Measurements from ENCODE around the gene ZC3H10.

The ZC3H10 gene

DNA sequence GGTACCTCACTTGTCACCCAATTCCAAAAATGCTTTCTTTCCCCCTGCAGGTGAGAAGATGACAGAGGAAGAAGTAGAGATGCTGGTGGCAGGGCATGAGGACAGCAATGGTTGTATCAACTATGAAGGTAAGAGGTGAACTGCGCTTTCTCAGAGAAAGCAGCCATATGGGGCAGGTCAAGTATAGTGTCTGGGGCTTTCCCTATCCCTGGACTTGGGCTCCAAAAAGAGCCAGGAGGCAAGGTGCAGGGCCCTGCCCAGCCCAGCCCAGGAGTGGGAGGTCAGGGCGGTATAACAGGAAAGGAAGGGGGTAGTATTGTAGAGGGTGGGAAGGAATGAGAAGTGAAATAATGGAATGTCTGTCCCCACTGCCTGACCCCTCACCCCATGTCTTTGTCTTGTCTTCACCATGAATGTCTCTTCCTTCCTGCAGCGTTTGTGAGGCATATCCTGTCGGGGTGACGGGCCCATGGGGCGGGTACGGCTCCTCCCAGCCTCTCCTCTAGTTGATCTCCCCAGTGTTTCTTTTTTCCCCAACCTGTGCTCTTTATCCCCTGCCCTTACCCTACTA lies 42.2 kb downstream of the ZC3H10 start:
- DNase-seq, result no peak

GRCh38 chr12:56160894-56161689 lies 43.0 kb downstream of the ZC3H10 start:
- no peak for DNase-seq
- in situ Hi-C loops (cut with HindIII; ENCODE audit: low pct_ligation_motif_present, low pct_unique_long_range_greater_than_20kb, low sequenced_read_pairs), result no loop called here

More for the DNA sequence above, 42.2 kb downstream of the ZC3H10 start:
- in situ Hi-C loops (cut with HindIII; ENCODE audit: low pct_ligation_motif_present, low pct_unique_long_range_greater_than_20kb, low sequenced_read_pairs), result no loop called here

GRCh38 chr12:56161690-56162351 lies 43.8 kb downstream of the ZC3H10 start:
- in situ Hi-C loops (cut with HindIII; ENCODE audit: low pct_ligation_motif_present, low pct_unique_long_range_greater_than_20kb, low sequenced_read_pairs), result no loop called here
- DNase-seq, result no peak

- DNase-seq, result no peak
- in situ Hi-C loops (cut with HindIII; ENCODE audit: low pct_ligation_motif_present, low pct_unique_long_range_greater_than_20kb, low sequenced_read_pairs), result no loop called here
These were observed 44.6 kb downstream of the ZC3H10 start for GRCh38 chr12:56162468-56163290.

DNA sequence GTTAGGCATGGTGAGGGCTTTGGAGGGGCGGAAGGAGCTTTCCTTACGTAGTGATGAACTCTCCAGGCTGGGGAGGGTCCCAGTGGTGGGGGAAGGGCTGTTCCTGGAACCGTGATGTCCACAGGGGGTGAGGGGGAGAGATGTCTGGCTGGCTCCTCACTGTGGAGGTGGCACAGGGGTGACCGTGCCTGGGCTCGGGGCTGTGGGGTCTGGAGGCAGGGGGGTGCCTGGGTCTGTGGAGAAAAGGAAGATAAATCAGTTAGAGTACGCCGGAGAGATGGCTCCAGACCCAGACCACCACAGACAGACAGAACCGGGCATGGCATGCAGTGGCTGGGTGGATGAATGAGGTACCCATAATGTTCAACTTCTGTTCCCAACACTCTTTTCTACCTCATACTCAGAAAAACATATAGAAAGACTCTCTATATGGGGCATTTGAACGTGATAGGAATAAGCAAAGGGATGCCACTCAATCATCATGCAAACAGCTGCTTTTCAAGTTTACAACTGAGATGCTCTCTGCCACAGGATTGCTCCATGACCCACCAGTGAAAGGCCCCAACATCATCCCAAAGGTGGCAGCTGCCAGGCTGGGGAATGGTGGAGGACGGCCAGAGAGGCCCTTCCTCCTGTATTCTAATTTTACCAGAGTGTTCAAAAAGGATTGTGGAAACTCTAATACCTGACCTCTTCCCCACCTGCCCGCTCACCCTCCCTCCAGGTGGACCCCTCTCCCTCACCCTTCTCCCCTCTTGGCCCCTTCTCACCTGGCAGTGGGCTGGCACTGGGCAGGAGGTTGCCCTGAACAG lies 45.7 kb downstream of the ZC3H10 start:
- DNase-seq, result no peak
- in situ Hi-C loops (cut with HindIII; ENCODE audit: low pct_ligation_motif_present, low pct_unique_long_range_greater_than_20kb, low sequenced_read_pairs), result no loop called here

GRCh38 chr12:56164345-56164729 lies 46.3 kb downstream of the ZC3H10 start:
- in situ Hi-C loops (cut with HindIII; ENCODE audit: low pct_ligation_motif_present, low pct_unique_long_range_greater_than_20kb, low sequenced_read_pairs), result no loop called here
- DNase-seq, result no peak

DNA sequence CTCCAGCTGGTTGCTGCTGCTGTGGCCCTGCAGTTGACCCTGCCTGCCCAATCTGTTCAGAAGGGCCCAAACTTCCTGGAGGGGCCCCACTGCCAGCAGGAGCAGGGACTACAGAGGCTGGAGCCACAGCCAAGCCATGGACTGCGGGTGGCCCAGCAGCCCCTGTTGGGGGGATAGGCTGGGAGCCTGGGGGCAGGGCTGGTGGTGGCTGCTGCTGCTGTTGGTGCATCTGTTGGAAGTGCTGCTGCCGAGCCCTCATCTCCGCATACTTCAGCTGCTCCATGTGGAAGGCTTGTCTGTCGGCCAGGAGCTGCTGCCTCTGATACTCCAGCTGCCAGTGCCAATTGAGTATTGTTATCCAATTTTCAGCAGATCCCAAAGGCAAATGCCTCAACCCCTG lies 47.3 kb downstream of the ZC3H10 start:
- in situ Hi-C loops (cut with HindIII; ENCODE audit: low pct_ligation_motif_present, low pct_unique_long_range_greater_than_20kb, low sequenced_read_pairs), result no loop called here
- no peak for DNase-seq

GRCh38 chr12:56169229-56169759 lies 51.2 kb downstream of the ZC3H10 start:
- no peak for DNase-seq

DNA sequence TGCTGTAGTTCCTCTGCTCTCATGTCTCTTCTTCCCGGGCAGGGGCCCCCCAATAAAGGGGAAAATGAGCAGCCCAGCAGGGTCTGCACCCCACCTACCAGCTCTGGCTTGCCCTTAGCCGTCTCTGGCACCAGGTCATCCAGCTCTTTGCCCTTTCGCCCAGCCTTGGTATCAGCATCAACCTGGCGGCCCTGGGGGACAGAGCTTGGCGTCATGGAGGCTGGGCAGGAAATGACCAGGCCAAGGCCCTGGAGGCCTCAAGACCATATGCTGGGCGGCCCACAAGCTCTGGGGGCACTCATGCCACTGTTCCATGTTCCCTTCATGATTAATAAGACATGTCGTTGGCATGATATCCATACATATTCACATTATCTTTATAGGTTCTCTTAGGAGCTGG lies 54.8 kb downstream of the ZC3H10 start:
- in situ Hi-C loops (cut with HindIII; ENCODE audit: low pct_ligation_motif_present, low pct_unique_long_range_greater_than_20kb, low sequenced_read_pairs), result no loop called here
- DNase-seq, result no peak

More at GRCh38 chr12:56169229-56169759, 51.2 kb downstream of the ZC3H10 start:
- in situ Hi-C loops (cut with HindIII; ENCODE audit: low pct_ligation_motif_present, low pct_unique_long_range_greater_than_20kb, low sequenced_read_pairs), result no loop called here
